Trophoblast cell (in vitro differentiated cells and primary cell): ENCODE data around the gene PPP1R3D.

Experiments used
- DNase-seq, 2 donors: peaks; one replicate each; pipeline ENCODE4 v3.0.0-alpha.2; 2016
- H2AFZ ChIP-seq: 2 replicates; pipeline ENCODE4 v1.6.1; 2013; ENCODE audit warnings: low read length, moderate library complexity, mild to moderate bottlenecking; ENCODE audit not compliant: insufficient read depth, poor library complexity
- H2AK5ac ChIP-seq: 2 replicates; pipeline ENCODE4 v1.6.1; 2013; ENCODE audit warnings: mild to moderate bottlenecking, low read length
- H2BK120ac ChIP-seq: 2 replicates; pipeline ENCODE4 v1.6.1; 2013; ENCODE audit warnings: low read length, mild to moderate bottlenecking, moderate library complexity; ENCODE audit not compliant: insufficient read depth, poor library complexity
- H2BK12ac ChIP-seq: 2 replicates; pipeline ENCODE4 v1.6.1; 2013; ENCODE audit warnings: mild to moderate bottlenecking, low read length, moderate library complexity
- H2BK5ac ChIP-seq: 2 replicates; pipeline ENCODE4 v1.6.1; 2013; ENCODE audit warnings: low read length, low read depth, moderate library complexity, mild to moderate bottlenecking; ENCODE audit not compliant: poor library complexity
- H3K14ac ChIP-seq: 2 replicates; pipeline ENCODE4 v1.6.1; 2013; ENCODE audit warnings: mild to moderate bottlenecking, low read length
- H3K18ac ChIP-seq: 2 replicates; pipeline ENCODE4 v1.6.1; 2013; ENCODE audit warnings: mild to moderate bottlenecking, low read length
- H3K23ac ChIP-seq: 2 replicates; pipeline ENCODE4 v1.6.1; 2013; ENCODE audit warnings: low read length
- H3K27ac ChIP-seq: 2 replicates; pipeline ENCODE4 v1.5.1; 2013; ENCODE audit warnings: low read depth, mild to moderate bottlenecking, inconsistent platforms, low read length, moderate library complexity
- H3K27me3 ChIP-seq: 2 replicates; pipeline ENCODE4 v1.6.1; 2013; ENCODE audit warnings: inconsistent platforms, mild to moderate bottlenecking, low read length, moderate library complexity; ENCODE audit not compliant: insufficient read depth
- H3K36me3 ChIP-seq, 2 experiments: 1 replicate in 1 of 2; 2 replicates in 1 of 2; pipeline ENCODE4 v1.6.1; 2013; ENCODE audit warnings: low read length in 2 of 2, mild to moderate bottlenecking in 2 of 2, moderate library complexity in 1 of 2; ENCODE audit not compliant: insufficient read depth in 2 of 2, control insufficient read depth in 1 of 2
- H3K4ac ChIP-seq: 2 replicates; pipeline ENCODE4 v1.6.1; 2013; ENCODE audit warnings: low read depth, mild to moderate bottlenecking, low read length, moderate library complexity
- H3K4me1 ChIP-seq, 2 experiments: 1 replicate in 1 of 2; 2 replicates in 1 of 2; pipeline ENCODE4 v1.6.1; 2013; ENCODE audit warnings: low read length in 2 of 2, mild to moderate bottlenecking in 2 of 2, moderate library complexity in 1 of 2; ENCODE audit not compliant: insufficient read depth in 2 of 2, control insufficient read depth in 1 of 2
- H3K4me2 ChIP-seq: 2 replicates; pipeline ENCODE4 v1.6.1; 2013; ENCODE audit warnings: inconsistent platforms, mild to moderate bottlenecking, low read length, moderate library complexity
- H3K4me3 ChIP-seq: 2 replicates; pipeline ENCODE4 v1.5.1; 2013; ENCODE audit warnings: mild to moderate bottlenecking, low read depth, low read length, inconsistent platforms
- H3K79me1 ChIP-seq: one replicate; pipeline ENCODE4 v1.6.1; 2013; ENCODE audit warnings: low read length
- H3K79me2 ChIP-seq: 2 replicates; pipeline ENCODE4 v1.6.1; 2013; ENCODE audit warnings: low read length, mild to moderate bottlenecking; ENCODE audit not compliant: control insufficient read depth, insufficient read depth, poor library complexity
- H3K9ac ChIP-seq: 2 replicates; pipeline ENCODE4 v1.6.1; 2013; ENCODE audit warnings: mild to moderate bottlenecking, low read length
- H3K9me3 ChIP-seq: 2 replicates; pipeline ENCODE4 v1.6.1; 2013; ENCODE audit warnings: low read depth, mild to moderate bottlenecking, control low read depth, inconsistent platforms, low read length; ENCODE audit not compliant: insufficient read depth
- H4K12ac ChIP-seq: 2 replicates; pipeline ENCODE4 v1.6.1; 2013; ENCODE audit warnings: low read depth, mild to moderate bottlenecking, low read length, moderate library complexity
- H4K8ac ChIP-seq: 2 replicates; pipeline ENCODE4 v1.6.1; 2013; ENCODE audit warnings: low read depth, mild to moderate bottlenecking, low read length, moderate library complexity
- H4K91ac ChIP-seq: one replicate; pipeline ENCODE4 v1.6.1; 2013; ENCODE audit warnings: low read depth, mild to moderate bottlenecking, low read length, moderate library complexity
- WGBS: extraction: QIAGEN DNeasy Blood & Tissue Kit; methylation state at CpG from one replicate; pipeline ENCODE4 v1.1.7; 2013; ENCODE audit warnings: missing lambda C conversion rate; ENCODE audit not compliant: insufficient read length, insufficient coverage; ENCODE audit errors: extremely low coverage; 5-methylcytosine and 5-hydroxymethylcytosine counted together

Gene PPP1R3D

DNA sequence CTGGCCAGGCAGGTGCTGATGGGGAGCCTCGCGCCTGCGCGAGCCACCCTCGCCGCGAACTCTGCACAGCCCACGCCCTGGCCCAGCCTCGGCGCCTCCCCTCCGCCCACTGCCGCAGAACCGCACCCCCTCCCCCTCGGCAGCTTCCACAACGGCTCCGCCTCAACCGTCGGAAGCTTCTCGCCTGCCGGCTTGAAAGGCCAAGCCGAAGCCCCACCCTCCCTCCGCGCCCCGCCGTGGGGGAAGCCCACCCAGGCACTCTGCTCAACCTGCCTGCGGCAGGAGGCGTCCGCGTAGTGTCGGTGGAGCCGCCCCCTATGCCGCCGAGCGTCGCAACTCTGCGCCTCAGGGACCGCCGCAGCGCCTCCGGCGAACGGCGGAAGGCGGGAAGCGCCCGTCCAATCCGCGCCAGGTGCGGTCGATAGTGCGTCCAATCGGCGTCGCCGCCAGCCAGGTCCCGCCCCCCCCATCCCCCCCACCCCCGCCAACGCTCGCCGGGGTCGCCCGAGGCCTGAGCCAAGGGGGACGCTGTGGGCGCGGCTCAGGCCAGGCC is 6.7 kb downstream of the PPP1R3D start, which contains the start of gene SYCP2:
TSS of gene SYCP2 (minus strand) at position 342 of the 553 bp plus-strand sequence. CDS start 11,224 bp downstream, outside the sequence.
- peak within 1 kb of the TSS; percentile 96 for H3K4me2 ChIP-seq
- WGBS: no CpG with 5 or more reads among the region's 65 CpGs
- H2BK120ac ChIP-seq: peak within 1 kb of the TSS; percentile 20
- peak within 1 kb of the TSS; percentile 68 for H3K14ac ChIP-seq
- peak within 1 kb of the TSS; percentile 75 for H3K18ac ChIP-seq
- no peak within 1 kb of the TSS for H3K27ac ChIP-seq
- peak within 1 kb of the TSS; percentile 70 for H3K9ac ChIP-seq
- peak within 1 kb of the TSS; percentile 87 for H4K12ac ChIP-seq
- no peaks in the 10 kb centered on the region for H3K36me3 ChIP-seq
- H4K91ac ChIP-seq: peak within 1 kb of the TSS; percentile 43
- peak within 1 kb of the TSS; percentile 75 for H3K4ac ChIP-seq
- H2AK5ac ChIP-seq: no peak within 1 kb of the TSS
- peaks cover 3% of the 10 kb centered on the region for H3K79me2 ChIP-seq
- H3K9me3 ChIP-seq: peaks cover 4% of the 10 kb centered on the region
- peaks cover 5% of the 10 kb centered on the region for H3K79me1 ChIP-seq
- H3K4me1 ChIP-seq: peaks cover 3 to 5% of the 10 kb centered on the region in 2 experiments
- H2AFZ ChIP-seq: peak within 1 kb of the TSS; percentile 99
- no peak within 1 kb of the TSS for H3K23ac ChIP-seq
- peak within 1 kb of the TSS; percentile 61 for H2BK12ac ChIP-seq
- no peaks in the 10 kb centered on the region for H3K27me3 ChIP-seq
- peak within 1 kb of the TSS; percentile 75 for H3K4me3 ChIP-seq
- no peak within 1 kb of the TSS for H2BK5ac ChIP-seq
- peak; percentile 23 to 58 for DNase-seq
- peak within 1 kb of the TSS; percentile 97 for H4K8ac ChIP-seq

DNA sequence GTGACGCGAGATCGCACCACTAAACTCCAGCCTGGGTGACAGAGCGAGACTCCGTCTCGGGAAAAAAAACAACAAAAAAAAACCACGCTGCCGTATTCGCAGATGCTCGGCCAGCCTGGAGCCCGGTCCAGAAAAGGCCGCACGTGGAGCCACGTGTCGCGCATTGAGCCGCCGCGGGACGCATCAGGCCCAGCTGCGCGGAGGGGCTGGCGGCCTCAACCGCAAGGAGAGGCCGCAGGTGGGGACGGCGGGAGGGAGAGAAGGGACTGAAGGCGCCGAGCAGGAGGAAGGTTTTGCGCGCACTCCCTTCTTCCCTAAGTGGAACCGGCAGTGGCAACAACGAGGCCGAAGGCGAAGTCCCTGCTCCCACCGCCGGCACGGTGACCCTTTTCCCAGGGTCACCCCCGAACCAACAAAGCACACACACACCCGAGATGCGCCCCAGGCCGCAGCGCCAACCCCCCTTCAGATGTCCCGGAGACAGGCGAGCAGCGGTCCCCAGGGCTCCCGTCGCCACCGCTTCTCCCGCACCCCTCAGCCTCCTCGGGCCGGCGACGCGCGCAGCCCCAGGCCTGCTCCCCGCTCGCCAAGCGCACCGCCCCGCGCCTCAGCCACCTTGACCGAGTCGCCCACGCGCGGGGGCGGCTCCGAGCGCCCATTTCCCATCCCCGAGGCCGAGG is 7.3 kb downstream of the PPP1R3D start:
- Histone ChIP-seq H4K91ac (no peak overlapping the region), H3K14ac (no peak overlapping the region), H3K27me3 (no peaks in the 10 kb centered on the region), H3K4ac (no peak overlapping the region), H4K8ac (no peak overlapping the region), H2BK12ac (no peak overlapping the region), H3K4me2 (no peak overlapping the region), H3K9ac (no peak overlapping the region), H4K12ac (no peak overlapping the region), H3K23ac (no peak overlapping the region), H3K9me3 (peaks cover 4% of the 10 kb centered on the region), H3K4me1 (peaks cover 0 to 5% of the 10 kb centered on the region in 2 experiments), H3K4me3 (no peak overlapping the region), H3K79me2 (peaks cover 3% of the 10 kb centered on the region), H3K79me1 (peaks cover 5% of the 10 kb centered on the region), H3K18ac (no peak overlapping the region), H2BK5ac (no peak overlapping the region), H3K36me3 (no peaks in the 10 kb centered on the region), H2AK5ac (no peak overlapping the region), H2BK120ac (no peak overlapping the region), H2AFZ (peak overlapping the region; percentile 30), H3K27ac (no peak overlapping the region)
- no CpG with 5 or more reads among the region's 72 CpGs for WGBS
- DNase-seq: no peak

DNA sequence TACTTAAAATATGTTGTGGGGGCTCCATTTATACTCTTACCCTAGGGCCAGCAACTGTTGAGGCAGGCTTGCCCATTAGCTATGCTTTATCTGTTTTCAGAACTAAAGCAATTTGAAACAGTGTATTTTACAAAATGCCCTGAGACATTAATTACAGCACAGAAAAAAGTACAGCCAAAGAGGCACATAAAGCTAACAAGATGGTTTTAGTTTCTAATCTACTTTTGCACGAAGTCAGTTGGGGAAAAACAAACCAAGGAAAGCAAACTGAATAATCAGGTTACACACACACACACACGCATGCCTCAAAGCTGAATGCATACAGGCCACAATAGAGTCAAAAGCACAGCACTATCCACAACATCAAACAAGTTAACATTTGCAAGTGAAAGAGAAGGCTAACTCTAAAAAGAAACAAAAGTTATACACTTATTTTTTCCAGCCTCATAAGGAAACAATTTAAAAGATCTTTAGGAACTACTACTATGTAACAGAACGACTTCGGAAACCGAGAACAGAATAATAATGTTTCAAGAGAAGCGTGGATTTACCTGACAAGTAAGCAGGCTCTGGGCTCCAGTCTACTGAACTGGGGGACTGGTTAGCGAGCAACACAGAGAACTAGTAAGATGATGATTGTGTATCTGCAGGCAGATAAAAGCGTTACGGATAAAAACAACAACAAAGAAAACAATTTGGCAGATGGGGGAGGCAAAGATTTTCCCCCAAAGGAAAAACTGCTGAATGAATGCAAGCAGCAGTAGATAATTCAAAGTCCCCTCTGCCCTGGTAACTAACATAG is 8.4 kb downstream of the PPP1R3D start:
- Histone ChIP-seq H3K14ac (no peak overlapping the region), H3K9me3 (peaks cover 4% of the 10 kb centered on the region), H2AFZ (no peak overlapping the region), H3K4ac (no peak overlapping the region), H3K27ac (no peak overlapping the region), H3K23ac (no peak overlapping the region), H2BK120ac (no peak overlapping the region), H3K79me1 (peaks cover 5% of the 10 kb centered on the region), H3K4me1 (peaks cover 0 to 5% of the 10 kb centered on the region in 2 experiments), H3K4me3 (no peak overlapping the region), H3K27me3 (no peaks in the 10 kb centered on the region), H4K91ac (no peak overlapping the region), H3K79me2 (peaks cover 3% of the 10 kb centered on the region), H2BK5ac (no peak overlapping the region), H4K12ac (no peak overlapping the region), H3K9ac (no peak overlapping the region), H3K36me3 (no peaks in the 10 kb centered on the region), H3K4me2 (no peak overlapping the region), H2BK12ac (no peak overlapping the region), H3K18ac (no peak overlapping the region), H4K8ac (no peak overlapping the region), H2AK5ac (no peak overlapping the region)
- WGBS: no CpG with 5 or more reads among the region's 9 CpGs
- no peak for DNase-seq

DNA sequence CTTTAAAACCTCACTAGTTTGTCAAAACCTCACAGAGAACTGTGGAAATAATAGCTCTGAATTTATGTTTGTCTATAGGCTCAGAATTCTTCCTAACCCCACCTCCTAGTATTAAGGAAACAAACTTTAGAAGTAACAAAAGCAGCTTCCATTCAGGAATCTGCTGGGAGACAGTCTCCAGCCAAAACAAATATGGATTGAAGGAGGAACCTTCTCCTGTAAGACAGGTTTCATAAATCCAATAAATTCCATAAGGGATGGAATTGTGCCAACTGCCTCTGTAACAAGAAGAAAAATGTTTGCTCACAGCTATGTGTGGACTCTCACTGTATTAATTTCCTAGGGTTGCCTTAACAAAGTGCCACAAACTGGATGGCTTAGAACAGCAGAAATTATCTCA is 14.2 kb downstream of the PPP1R3D start:
- no peak overlapping the region for H4K91ac ChIP-seq
- no peak overlapping the region for H2BK120ac ChIP-seq
- no peaks in the 10 kb centered on the region for H3K9me3 ChIP-seq
- H3K79me2 ChIP-seq: no peaks in the 10 kb centered on the region
- H2BK12ac ChIP-seq: no peak overlapping the region
- H3K79me1 ChIP-seq: no peaks in the 10 kb centered on the region
- H2AK5ac ChIP-seq: no peak overlapping the region
- no peaks in the 10 kb centered on the region for H3K4me1 ChIP-seq
- H3K27ac ChIP-seq: no peak overlapping the region
- H4K8ac ChIP-seq: no peak overlapping the region
- no peaks in the 10 kb centered on the region for H3K36me3 ChIP-seq
- H2AFZ ChIP-seq: no peak overlapping the region
- H3K14ac ChIP-seq: no peak overlapping the region
- H4K12ac ChIP-seq: no peak overlapping the region
- no peak overlapping the region for H3K9ac ChIP-seq
- H3K4me2 ChIP-seq: no peak overlapping the region
- no peak for DNase-seq
- H3K4ac ChIP-seq: no peak overlapping the region
- H3K18ac ChIP-seq: no peak overlapping the region
- H3K27me3 ChIP-seq: no peaks in the 10 kb centered on the region
- no peak overlapping the region for H3K4me3 ChIP-seq
- H2BK5ac ChIP-seq: no peak overlapping the region
- H3K23ac ChIP-seq: no peak overlapping the region
